Measurements from ENCODE around the gene PGLYRP3.

- TF ChIP-seq CTCF (conservative IDR thresholded peaks at IDR 0.05; ENCODE audit: low read depth, low read length) (peak; percentile 26; the same call in 1 of the 2 replicates), EZH2 (IDR thresholded peaks at IDR 0.05; ENCODE audit: low read length, unreplicated experiment) (no peak)
Observed at GRCh38 chr1:153265457-153265856, 47.3 kb downstream of the PGLYRP3 start.

Measured in PC-3 (cell line).